ENCODE measurements around the gene TM2D3.

DNA sequence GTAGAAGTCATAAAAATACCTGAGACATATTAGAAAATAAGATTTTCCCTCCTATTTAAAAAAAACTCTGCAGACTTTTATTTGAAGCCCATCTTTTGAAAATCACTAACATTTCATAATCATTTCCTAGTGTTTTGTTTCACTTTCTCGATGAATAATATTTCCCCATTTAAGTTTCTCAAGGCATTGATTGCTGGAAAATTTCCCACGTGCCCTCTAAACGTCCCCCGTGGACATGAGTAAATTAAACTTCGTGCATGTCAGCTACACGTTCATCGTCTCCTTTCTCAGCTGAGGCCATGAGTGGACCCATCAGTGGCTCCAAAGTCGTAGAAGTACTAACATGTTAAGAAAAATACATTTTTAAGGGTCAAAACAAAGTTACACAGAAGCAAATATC lies 2.0 kb upstream of the TM2D3 start:
- TF ChIP-seq, protein P1, sequence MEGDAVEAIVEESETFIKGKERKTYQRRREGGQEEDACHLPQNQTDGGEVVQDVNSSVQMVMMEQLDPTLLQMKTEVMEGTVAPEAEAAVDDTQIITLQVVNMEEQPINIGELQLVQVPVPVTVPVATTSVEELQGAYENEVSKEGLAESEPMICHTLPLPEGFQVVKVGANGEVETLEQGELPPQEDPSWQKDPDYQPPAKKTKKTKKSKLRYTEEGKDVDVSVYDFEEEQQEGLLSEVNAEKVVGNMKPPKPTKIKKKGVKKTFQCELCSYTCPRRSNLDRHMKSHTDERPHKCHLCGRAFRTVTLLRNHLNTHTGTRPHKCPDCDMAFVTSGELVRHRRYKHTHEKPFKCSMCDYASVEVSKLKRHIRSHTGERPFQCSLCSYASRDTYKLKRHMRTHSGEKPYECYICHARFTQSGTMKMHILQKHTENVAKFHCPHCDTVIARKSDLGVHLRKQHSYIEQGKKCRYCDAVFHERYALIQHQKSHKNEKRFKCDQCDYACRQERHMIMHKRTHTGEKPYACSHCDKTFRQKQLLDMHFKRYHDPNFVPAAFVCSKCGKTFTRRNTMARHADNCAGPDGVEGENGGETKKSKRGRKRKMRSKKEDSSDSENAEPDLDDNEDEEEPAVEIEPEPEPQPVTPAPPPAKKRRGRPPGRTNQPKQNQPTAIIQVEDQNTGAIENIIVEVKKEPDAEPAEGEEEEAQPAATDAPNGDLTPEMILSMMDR (conservative IDR thresholded peaks at IDR 0.05), result no peak
- TF ChIP-seq EZH2 (IDR thresholded peaks at IDR 0.05; ENCODE audit: low read depth), result no peak
